Stimulated activated CD8-positive, alpha-beta memory T cell treated with anti-CD3 and anti-CD28 coated beads, Interleukin-4, amount 100 ng/mL, for 4 hours (primary cell): ENCODE measurements around the gene LMNB1.
"Not testable (repeated sequence)": the region's sequence is repeated elsewhere in the genome, so short reads cannot be mapped to it uniquely, and the experiment has no call there.

Experiments used
- DNase-seq, 2 donors: peaks; one replicate each; pipeline ENCODE4 v3.0.0-alpha.2; 2020; ENCODE audit warnings: low read depth in 2 of 2, low spot score in 1 of 2

LMNB1 gene

DNA sequence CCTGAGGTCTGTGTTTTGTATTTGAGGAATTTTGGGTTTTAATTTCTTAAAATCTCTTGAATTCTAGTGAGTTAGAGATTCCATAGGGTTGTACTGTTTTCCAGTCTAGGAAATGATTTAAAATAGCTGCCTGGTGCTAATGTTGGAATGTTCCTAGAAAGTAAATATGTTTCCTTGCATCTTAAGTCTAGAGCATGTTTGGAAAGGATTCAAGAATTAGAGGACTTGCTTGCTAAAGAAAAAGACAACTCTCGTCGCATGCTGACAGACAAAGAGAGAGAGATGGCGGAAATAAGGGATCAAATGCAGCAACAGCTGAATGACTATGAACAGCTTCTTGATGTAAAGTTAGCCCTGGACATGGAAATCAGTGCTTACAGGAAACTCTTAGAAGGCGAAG lies 41.8 kb downstream of the LMNB1 start:
- no peak for DNase-seq

GRCh38 chr5:126819253-126819652 lies 42.3 kb downstream of the LMNB1 start:
- no peak for DNase-seq

- DNase-seq, result no peak
Observed at GRCh38 chr5:126826619-126827215, 49.8 kb downstream of the LMNB1 start.

DNA sequence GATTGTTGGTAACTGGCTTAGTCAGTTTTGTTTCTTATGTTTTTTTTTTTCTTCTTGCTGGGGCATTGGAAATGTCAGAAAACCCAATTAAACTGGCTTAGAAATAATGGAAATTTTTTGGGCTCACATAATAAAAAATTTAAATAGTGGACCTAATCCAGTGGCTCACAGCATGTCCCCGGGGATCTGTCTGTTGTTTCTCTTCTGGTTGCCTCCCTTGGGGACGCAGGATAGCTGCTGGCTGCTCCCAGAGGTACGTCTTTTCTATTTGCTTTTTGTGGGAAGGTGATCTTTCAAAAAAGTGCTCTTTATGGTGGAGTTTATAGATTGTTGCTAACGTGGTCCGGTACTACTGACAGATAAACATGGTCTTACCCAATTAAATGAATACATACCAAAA lies 52.2 kb downstream of the LMNB1 start:
- no peak for DNase-seq

DNA sequence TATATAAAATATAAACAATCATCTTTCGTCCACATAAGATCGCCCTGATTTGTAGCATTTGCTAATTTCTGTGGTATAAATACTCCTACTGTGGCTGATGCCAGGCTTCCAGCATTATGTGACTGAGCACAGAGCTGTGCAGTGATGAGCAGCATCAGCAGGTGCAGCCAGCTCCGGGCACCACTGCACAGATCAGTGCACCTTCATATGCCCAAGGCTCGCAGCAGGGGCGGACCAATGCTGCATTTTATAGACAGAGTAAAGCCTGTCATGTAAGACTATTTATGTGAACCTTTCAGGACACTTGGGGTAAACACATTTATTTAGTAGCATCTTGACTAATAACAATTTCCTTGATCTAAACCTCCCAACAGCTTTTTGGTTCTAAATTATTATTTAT lies 53.1 kb downstream of the LMNB1 start:
- no peak for DNase-seq

GRCh38 chr5:126831156-126831555 lies 54.2 kb downstream of the LMNB1 start:
- DNase-seq, result no peak

- no peak for DNase-seq
Observed at GRCh38 chr5:126836778-126837177, 59.8 kb downstream of the LMNB1 start.

- DNase-seq, result no peak
Observed at GRCh38 chr5:126837242-126837641, 60.3 kb downstream of the LMNB1 start.

- DNase-seq, result no peak
Observed at GRCh38 chr5:126837906-126838539, 61.1 kb downstream of the LMNB1 start.

- not testable (repeated sequence) for DNase-seq
Observed at GRCh38 chr5:126839407-126839806, 62.5 kb downstream of the LMNB1 start.

DNA sequence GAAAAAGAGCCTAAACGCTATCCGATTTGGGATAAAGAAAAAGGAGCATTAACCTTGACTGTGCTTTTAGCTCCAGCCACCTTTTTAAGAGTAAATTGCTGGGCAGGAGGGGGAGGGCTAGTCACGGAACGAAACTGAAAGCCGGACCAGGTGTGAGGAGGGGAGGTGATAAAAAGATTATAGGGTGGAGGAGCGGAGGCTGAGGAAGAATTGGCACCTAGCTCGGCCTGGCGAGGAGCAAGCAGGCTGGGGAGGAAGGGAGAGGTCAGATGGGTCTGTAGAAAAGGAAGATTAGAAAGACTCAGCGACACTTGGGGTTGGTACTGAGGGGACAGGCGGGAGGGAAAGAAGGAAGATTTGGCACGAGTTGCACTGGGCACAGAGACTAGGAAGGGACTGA lies 66.4 kb downstream of the LMNB1 start:
- not testable (repeated sequence) for DNase-seq

DNA sequence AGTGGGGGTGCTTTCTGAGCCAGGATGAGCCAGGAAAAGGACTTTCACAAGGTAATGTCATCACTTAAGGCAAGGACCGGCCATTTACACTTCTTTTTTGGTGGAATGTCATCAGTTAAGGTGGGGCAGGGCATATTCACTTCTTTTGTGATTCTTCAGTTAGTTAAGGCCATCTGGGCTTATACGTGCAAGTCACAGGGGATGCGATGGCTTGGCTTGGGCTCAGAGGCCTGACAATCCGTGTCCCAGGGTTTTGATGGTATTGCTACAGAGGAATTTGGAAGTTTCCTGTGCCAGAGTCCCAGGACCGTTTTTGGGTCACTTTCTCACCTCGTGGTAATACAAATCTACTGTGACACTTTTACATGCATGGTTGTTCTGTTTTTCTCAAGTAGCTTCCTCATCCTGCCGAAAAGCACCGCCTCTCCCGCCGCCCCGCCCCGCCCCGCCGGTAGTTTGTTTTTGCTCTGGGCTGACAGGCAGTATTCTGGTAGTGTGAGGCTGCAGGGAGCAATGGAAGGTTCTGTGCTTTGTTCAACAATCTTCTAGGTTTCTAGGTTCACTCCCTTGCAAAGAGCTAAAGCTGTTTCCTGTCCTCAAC lies 68.6 kb downstream of the LMNB1 start:
- DNase-seq, result not testable (repeated sequence)

GRCh38 chr5:126846344-126846743 lies 69.4 kb downstream of the LMNB1 start:
- DNase-seq, result no peak

DNA sequence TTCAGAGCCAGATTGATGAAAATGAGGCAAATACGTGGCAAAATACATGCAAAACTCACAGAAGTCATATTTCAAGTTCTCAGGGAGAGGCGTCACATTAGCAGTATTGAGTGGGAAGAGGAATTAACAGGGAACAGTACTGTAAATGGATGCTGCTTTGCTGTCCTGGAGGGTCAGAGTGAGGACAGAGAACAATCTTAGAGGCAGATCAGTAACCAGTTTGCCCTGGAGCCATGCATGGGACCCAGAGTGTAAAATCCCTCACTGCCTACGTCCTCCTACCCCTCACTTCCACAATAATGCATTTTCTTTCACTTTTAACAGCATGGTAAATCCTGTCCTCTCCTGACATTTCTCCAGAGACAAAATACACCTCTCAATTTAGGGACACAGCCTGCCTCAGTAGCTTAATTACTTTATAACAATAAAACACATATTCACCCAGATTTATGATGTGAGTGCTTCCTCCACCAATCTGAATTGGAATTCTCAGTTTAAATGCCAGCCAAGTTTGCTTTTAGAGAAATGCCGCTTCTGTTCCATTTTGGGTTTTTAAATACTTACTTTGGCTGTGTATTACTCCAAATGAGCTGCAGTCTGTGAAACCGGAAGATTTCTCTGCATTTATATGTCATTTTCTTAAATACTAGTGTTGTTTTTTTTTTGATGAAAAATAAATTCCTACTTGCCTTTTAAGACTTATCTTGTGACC lies 70.0 kb downstream of the LMNB1 start:
- no peak for DNase-seq

GRCh38 chr5:126847456-126847820 lies 70.5 kb downstream of the LMNB1 start:
- no peak for DNase-seq

DNA sequence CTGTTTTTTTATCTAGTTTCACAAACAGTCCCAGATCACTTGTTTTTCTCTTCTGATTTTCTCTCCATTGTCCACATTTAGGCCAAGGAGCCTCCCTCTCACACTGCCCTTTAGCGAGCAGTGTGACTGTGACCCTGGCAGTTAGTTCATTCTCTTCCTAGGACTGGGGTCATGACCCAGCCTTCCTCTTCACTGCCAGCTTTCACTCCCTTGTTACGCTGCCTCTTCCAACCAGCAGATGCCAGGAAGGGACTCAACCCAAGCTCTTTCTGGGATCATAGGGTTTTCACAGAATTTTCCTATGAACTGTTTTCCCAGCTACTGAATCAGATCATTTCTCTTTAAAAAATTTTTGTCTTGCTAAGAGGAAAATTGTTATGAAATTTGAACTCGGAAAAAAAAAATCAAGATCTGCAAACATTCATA lies 70.9 kb downstream of the LMNB1 start:
- DNase-seq, result no peak

GRCh38 chr5:126848253-126848652 lies 71.3 kb downstream of the LMNB1 start:
- DNase-seq, result no peak

DNA sequence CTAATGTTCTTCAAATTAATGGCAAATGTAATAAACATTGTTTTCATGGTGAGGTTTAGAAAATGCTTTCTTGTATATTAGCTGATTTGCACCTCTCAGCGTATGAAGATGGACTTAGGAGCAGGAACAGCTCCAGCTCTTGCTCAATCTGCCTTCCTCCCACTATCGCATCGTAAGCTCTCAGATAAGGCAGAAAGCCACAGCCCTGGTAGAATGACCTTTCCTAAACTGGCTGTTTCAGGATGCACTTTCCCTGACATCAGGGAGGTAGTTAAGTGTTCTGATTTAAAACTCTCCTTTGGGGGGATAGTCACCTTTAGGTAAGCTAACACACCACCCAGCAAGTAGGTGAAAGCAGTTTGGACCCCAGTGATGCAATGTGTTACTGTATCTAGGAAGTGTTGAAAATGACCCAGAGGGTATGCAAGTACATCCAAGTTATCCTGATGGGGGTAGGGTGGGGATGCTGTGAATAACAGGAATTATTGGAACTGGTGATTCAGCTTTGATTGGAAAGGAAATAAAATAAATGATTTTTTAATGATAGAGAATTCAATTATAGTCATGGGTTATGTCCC lies 72.3 kb downstream of the LMNB1 start:
- no peak for DNase-seq

DNA sequence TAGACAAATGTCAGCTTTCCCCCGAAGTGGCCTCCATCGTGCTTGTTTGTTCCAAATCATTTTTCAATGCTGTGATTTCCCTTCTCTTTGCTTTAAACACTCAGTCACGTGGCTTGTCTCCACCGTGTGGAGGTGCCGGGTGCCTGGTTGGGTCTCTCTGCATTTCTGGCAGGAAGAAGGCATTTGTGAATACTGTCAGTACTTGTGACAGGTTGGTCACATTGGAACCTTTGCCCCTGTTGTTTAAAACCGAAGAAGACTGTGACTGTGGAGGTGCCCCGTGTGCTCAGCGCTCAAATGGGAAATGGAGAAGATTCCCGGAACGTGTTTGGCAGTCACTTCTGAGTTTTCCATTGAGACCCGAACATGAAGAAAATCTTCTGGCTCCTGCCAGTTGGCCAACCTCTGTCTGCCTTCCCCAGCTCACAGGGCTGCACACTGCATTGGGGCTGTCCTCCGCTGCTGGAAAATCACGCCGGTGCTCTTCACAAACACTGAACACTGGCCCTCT lies 74.6 kb downstream of the LMNB1 start:
- no peak for DNase-seq

DNA sequence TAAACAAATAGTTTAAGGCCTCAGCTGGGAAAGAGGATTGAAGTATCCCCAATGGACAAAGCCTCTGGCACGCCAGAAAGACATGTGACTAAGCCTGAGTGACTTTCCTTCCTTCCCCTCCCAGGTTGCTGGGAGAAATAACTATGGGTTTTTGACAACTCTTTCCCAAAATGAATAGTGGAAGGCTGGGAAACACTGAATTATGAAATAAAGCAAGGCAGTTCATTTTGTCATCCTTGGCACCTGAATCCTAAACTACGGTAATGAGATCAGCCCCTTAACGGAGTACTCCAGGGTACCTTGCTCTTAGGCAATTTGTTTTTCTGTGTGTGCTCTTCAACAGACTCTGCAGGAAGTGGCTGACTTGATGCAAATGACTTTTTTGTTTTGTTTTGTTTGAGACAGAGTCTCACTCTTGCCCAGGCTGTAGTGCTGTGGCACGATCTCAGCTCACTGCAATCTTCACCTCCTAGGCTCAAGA lies 75.2 kb downstream of the LMNB1 start:
- DNase-seq, result no peak

DNA sequence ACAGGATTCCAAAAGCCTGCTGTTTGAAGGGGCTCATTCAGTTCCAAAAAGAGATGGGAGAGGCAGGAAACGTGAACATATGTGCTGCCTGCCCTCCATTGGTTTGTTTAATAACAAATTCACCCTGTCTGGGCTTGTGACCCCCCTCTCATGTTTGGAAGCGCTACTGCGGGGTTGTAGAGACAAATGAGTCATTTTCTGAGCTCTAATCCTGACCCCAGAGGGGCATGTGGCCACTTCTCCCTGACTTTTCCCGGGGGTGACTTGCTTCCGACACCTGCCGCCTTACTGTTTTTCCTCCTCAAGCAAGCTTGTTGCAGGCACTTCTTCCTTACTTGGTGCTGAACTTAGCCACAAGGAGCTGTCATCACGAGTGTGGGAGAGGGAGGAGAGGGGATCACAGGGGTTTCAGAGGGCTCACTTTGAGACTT lies 75.9 kb downstream of the LMNB1 start:
- DNase-seq, result no peak
